HCT116 (cell line): ENCODE data around the gene PRKACA. TPM values are rescaled to one million over a fixed set of nuclear protein-coding genes. Genes with fewer than 3 reads are reported as not detected.
"Not testable (repeated sequence)": the region's sequence is repeated elsewhere in the genome, so short reads cannot be mapped to it uniquely, and the experiment has no call there.

Experiments used
- ATAC-seq: fragments of 200-7000 bp; cut with Tn5 transposase; 2 replicates; pipeline ENCODE4 v1.9.1; 2020; ENCODE audit warnings: mild to moderate bottlenecking, moderate library complexity
- BruUV-seq: library from RNA; stranded (reverse); fragments of 400-500 nt; replicated peaks from 2 replicates; lab custom pipeline; 2021; lab: Mats Ljungman, UMichigan
- CTCF ChIA-PET: fragments of 300-600 bp; sonication (Branson Sonifier 250); formaldehyde crosslinking; loops from one replicate; lab custom pipeline; 2021; ENCODE audit warnings: antibody characterized with exemption; lab: Charles Lee
- POLR2A ChIA-PET: fragments of 300-600, 350-600 bp; sonication (Branson Sonifier 250); formaldehyde crosslinking; loops from one replicate; lab custom pipeline; 2021; ENCODE audit warnings: antibody characterized with exemption; lab: Charles Lee
- RAD21 ChIA-PET, 2 experiments: fragments of 300-600 bp; sonication (Branson Sonifier 250); formaldehyde crosslinking; loops; one replicate each; lab custom pipeline; 2023; ENCODE audit warnings: low total read pairs in 2 of 2; ENCODE audit not compliant: uncharacterized antibody in 2 of 2, unreplicated experiment in 2 of 2, low non-redundant PET in 1 of 2; lab: Charles Lee
- DNase-seq: peaks from one replicate; pipeline ENCODE4 v3.0.0-alpha.2; 2010; ENCODE audit warnings: low read depth, low spot score
- H2AFZ ChIP-seq: fragments of 200-600 bp; shearing (Covaris generic), sonication (generic); 2 replicates; pipeline ENCODE4 v1.6.1; 2017; ENCODE audit warnings: low read depth, mixed run types, mixed read lengths, antibody characterized with exemption, low read length; ENCODE audit not compliant: poor library complexity, severe bottlenecking
- H3K27ac ChIP-seq: 2 replicates; pipeline ENCODE4 v1.5.1; 2012; ENCODE audit warnings: low read depth, low read length
- H3K27me3 ChIP-seq: fragments of 200-600 bp; sonication (generic); 2 replicates; pipeline ENCODE4 v1.6.1; 2016; ENCODE audit warnings: mixed run types, low read length, mixed read lengths; ENCODE audit not compliant: insufficient read depth
- H3K36me3 ChIP-seq, 2 experiments: fragments of 200-500 bp in 1 of 2; fragments of 200-600 bp in 1 of 2; sonication (Bioruptor generic) in 1 of 2; sonication (generic) in 1 of 2; 2 replicates each; pipeline versions ENCODE4 v1.5.1 to v1.6.1; 2014 to 2016; ENCODE audit warnings: low read length in 2 of 2, inconsistent platforms in 1 of 2, mixed read lengths in 1 of 2, mixed run types in 1 of 2; ENCODE audit not compliant: insufficient read depth in 2 of 2, control insufficient read depth in 1 of 2
- H3K4me1 ChIP-seq, 2 experiments: fragments of 200-600 bp in 1 of 2; sonication (generic) in 1 of 2; 2 replicates each; pipeline versions ENCODE4 v1.5.1 to v1.6.1; 2012 to 2017; ENCODE audit warnings: low read length in 2 of 2, inconsistent platforms in 1 of 2, mild to moderate bottlenecking in 1 of 2, mixed read lengths in 1 of 2, mixed run types in 1 of 2, moderate library complexity in 1 of 2; ENCODE audit not compliant: insufficient read depth in 2 of 2, control insufficient read depth in 1 of 2
- H3K4me2 ChIP-seq: fragments of 200-600 bp; sonication (generic); 2 replicates; pipeline ENCODE4 v1.6.1; 2017; ENCODE audit warnings: mixed run types, low read length, mixed read lengths
- H3K4me3 ChIP-seq, 2 experiments: fragments of 200-600 bp in 1 of 2; sonication (generic) in 1 of 2; replicated peaks in 1 of 2; 2 replicates each; pipeline ENCODE4 v1.5.1; 2011 to 2016; ENCODE audit warnings: low read length in 2 of 2, control low read depth in 1 of 2, low read depth in 1 of 2, mild to moderate bottlenecking in 1 of 2, mixed read lengths in 1 of 2, mixed run types in 1 of 2
- H3K79me2 ChIP-seq: fragments of 200-600 bp; sonication (generic); 2 replicates; pipeline ENCODE4 v1.6.1; 2017; ENCODE audit warnings: mild to moderate bottlenecking, mixed run types, low read length, moderate library complexity, mixed read lengths; ENCODE audit not compliant: insufficient read depth
- H3K9ac ChIP-seq: fragments of 200-600 bp; sonication (generic); 2 replicates; pipeline ENCODE4 v1.6.1; 2016; ENCODE audit warnings: low read length, mixed read lengths
- H3K9me2 ChIP-seq: fragments of 200-600 bp; sonication (generic), shearing (Covaris generic); 2 replicates; pipeline ENCODE4 v1.6.1; 2017; ENCODE audit warnings: mixed run types, mild to moderate bottlenecking, moderate library complexity; ENCODE audit not compliant: insufficient read depth
- H3K9me3 ChIP-seq, 2 experiments: fragments of 200-500 bp in 1 of 2; fragments of 200-600 bp in 1 of 2; sonication (Bioruptor generic) in 1 of 2; sonication (generic) in 1 of 2; 2 replicates each; pipeline ENCODE4 v1.6.1; 2014 to 2017; ENCODE audit warnings: low read length in 2 of 2, mixed read lengths in 2 of 2, inconsistent platforms in 1 of 2, low read depth in 1 of 2, mild to moderate bottlenecking in 1 of 2, mixed run types in 1 of 2, moderate library complexity in 1 of 2; ENCODE audit not compliant: control insufficient read depth in 1 of 2, insufficient read depth in 1 of 2
- H4K20me1 ChIP-seq: fragments of 200-600 bp; sonication (generic), shearing (Covaris generic); 2 replicates; pipeline ENCODE4 v1.6.1; 2017; ENCODE audit warnings: mixed run types, mild to moderate bottlenecking, moderate library complexity; ENCODE audit not compliant: insufficient read depth
- RAD21 ChIP-seq: IDR thresholded peaks from 2 replicates; pipeline ENCODE4 v1.6.1; 2012; ENCODE audit warnings: low read depth, mild to moderate bottlenecking
- intact Hi-C: fragments of 100-400 bp; cut with micrococcal nuclease; formaldehyde crosslinking; loops from 2 replicates; pipeline ENCODE4 v1.10.0; 2022
- total RNA-seq: library from RNA; stranded (reverse); gene quantifications from one replicate; pipeline ENCODE4 v1.2.1, GENCODE V29; 2021; ENCODE audit not compliant: unreplicated experiment
- TF ChIP-seq, protein P1 (sequence below), 3 experiments: fragments of 200-600 bp in 1 of 3; sonication (generic) in 1 of 3; IDR thresholded peaks in 2 of 3; conservative IDR thresholded peaks in 1 of 3; 2 replicates each; pipeline ENCODE4 v1.5.1; 2012 to 2017; ENCODE audit warnings: low read depth in 2 of 3, low read length in 2 of 3, antibody characterized with exemption in 1 of 3, borderline replicate concordance in 1 of 3, control low read depth in 1 of 3, mild to moderate bottlenecking in 1 of 3, mixed read lengths in 1 of 3, mixed run types in 1 of 3, moderate library complexity in 1 of 3; ENCODE audit not compliant: insufficient read depth in 1 of 3

Gene PRKACA
- total RNA-seq, 1 experiment from 2014 or later: 95.7 TPM

GRCh38 chr19:14042659-14043608 is 74.6 kb downstream of the PRKACA start:
- RAD21 ChIA-PET, H3K4me2 ChIP-seq, intact Hi-C loops, H3K9me3 ChIP-seq, H3K9me2 ChIP-seq, H3K27me3 ChIP-seq, H3K4me3 ChIP-seq, BruUV-seq, H3K36me3 ChIP-seq, H3K79me2 ChIP-seq, POLR2A ChIA-PET, H3K4me1 ChIP-seq, H2AFZ ChIP-seq, H3K27ac ChIP-seq, H4K20me1 ChIP-seq: not testable (repeated sequence)
- CTCF ChIA-PET: interaction anchor here (0.9 to 4.7 kb wide), 4 partner anchors 10 to 94 kb away, joined by 3 to 31 read pairs (median 6); partner anchors contain the start of genes ASF1B and IL27RA
- DNase-seq (peak; percentile 76), ATAC-seq (peak; percentile 97)
- TF ChIP-seq RAD21: peak; percentile 50; the same call in 1 of the 2 replicates
- TF ChIP-seq, protein P1, sequence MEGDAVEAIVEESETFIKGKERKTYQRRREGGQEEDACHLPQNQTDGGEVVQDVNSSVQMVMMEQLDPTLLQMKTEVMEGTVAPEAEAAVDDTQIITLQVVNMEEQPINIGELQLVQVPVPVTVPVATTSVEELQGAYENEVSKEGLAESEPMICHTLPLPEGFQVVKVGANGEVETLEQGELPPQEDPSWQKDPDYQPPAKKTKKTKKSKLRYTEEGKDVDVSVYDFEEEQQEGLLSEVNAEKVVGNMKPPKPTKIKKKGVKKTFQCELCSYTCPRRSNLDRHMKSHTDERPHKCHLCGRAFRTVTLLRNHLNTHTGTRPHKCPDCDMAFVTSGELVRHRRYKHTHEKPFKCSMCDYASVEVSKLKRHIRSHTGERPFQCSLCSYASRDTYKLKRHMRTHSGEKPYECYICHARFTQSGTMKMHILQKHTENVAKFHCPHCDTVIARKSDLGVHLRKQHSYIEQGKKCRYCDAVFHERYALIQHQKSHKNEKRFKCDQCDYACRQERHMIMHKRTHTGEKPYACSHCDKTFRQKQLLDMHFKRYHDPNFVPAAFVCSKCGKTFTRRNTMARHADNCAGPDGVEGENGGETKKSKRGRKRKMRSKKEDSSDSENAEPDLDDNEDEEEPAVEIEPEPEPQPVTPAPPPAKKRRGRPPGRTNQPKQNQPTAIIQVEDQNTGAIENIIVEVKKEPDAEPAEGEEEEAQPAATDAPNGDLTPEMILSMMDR (IDR thresholded peaks at IDR 0.05 in 2 of 3, conservative IDR thresholded peaks at IDR 0.05 in 1 of 3; ENCODE audit: borderline replicate concordance in 1 of 3, insufficient read depth in 1 of 3, low read depth in 2 of 3, low read length in 2 of 3): peak; percentile 59 to 70 (median 62); a peak in 5 of 6 replicates
- 0 out of 2 replicates have a peak overlapping the region, but pooled peaks have one; percentile 33 for H3K9ac ChIP-seq

Other genes with a start within 250 kb of the PRKACA start
- gene NANOS3, start 240.6 kb downstream of the PRKACA start, total RNA-seq: not detected
- gene BRME1, start 211.6 kb downstream of the PRKACA start, total RNA-seq: 1.7 TPM
- gene CC2D1A, start 211.6 kb downstream of the PRKACA start, total RNA-seq: 51.5 TPM
- 0.71 TPM for gene PODNL1, start 179.3 kb downstream of the PRKACA start, total RNA-seq
- 46.2 TPM for gene DCAF15, start 165.3 kb downstream of the PRKACA start, total RNA-seq
- 16.3 TPM for gene RFX1, start 111.4 kb downstream of the PRKACA start, total RNA-seq
- gene RLN3, start 89.6 kb downstream of the PRKACA start, total RNA-seq: not detected
- 18.3 TPM for gene IL27RA, start 86.0 kb downstream of the PRKACA start, total RNA-seq
- 3.3 TPM for gene PALM3, start 55.7 kb downstream of the PRKACA start, total RNA-seq
- 5.2 TPM for gene MISP3, start 45.0 kb downstream of the PRKACA start, total RNA-seq
- gene C19orf67, start 32.0 kb downstream of the PRKACA start, total RNA-seq: not detected
- gene SAMD1, start 27.0 kb downstream of the PRKACA start, total RNA-seq: 62.9 TPM
- gene ASF1B, start 18.8 kb upstream of the PRKACA start, total RNA-seq: 78.1 TPM
- gene ADGRL1, start 88.4 kb upstream of the PRKACA start, total RNA-seq: 88.6 TPM